GM23338 (cell line): Measurements from ENCODE around the gene RASAL3. TPM values are rescaled to one million over a fixed set of nuclear protein-coding genes. Genes with fewer than 3 reads are reported as not detected.
A peak's percentile ranks its signal among the peaks of the same experiment; 100 is the strongest.

Experiments used
- ATAC-seq: fragments of 200-7000 bp; cut with Tn5 transposase; 3 replicates; pipeline ENCODE4 v1.9.1; 2020
- DNase-seq: peaks from one replicate; pipeline ENCODE4 v3.0.0-alpha.2; 2015; ENCODE audit warnings: low spot score
- H2AFZ ChIP-seq: fragments of 200-600 bp; sonication (generic); 2 replicates; pipeline ENCODE4 v1.8.0; 2016; ENCODE audit warnings: antibody characterized with exemption, mild to moderate bottlenecking, moderate library complexity
- H3F3A ChIP-seq: fragments of 200-600 bp; sonication (generic); replicated peaks from 2 replicates; pipeline ENCODE4 v1.8.0; 2017; ENCODE audit warnings: antibody characterized with exemption, mixed run types, low read depth
- H3K27ac ChIP-seq: fragments of 200-600 bp; sonication (generic); 2 replicates; pipeline ENCODE4 v1.6.1; 2016; ENCODE audit warnings: low read depth
- H3K27me3 ChIP-seq: fragments of 200-600 bp; sonication (generic); 2 replicates; pipeline ENCODE4 v1.8.0; 2016; ENCODE audit warnings: mild to moderate bottlenecking, mixed run types, moderate library complexity; ENCODE audit not compliant: insufficient read depth
- H3K36me3 ChIP-seq: fragments of 200-600 bp; sonication (generic); 2 replicates; pipeline ENCODE4 v1.8.0; 2016; ENCODE audit warnings: mild to moderate bottlenecking; ENCODE audit not compliant: insufficient read depth
- H3K4me1 ChIP-seq: fragments of 200-600 bp; sonication (generic); 2 replicates; pipeline ENCODE4 v1.8.0; 2016; ENCODE audit warnings: mild to moderate bottlenecking, moderate library complexity; ENCODE audit not compliant: insufficient read depth
- H3K4me2 ChIP-seq: fragments of 200-600 bp; sonication (generic); 2 replicates; pipeline ENCODE4 v1.7.1; 2017; ENCODE audit warnings: mixed run types
- H3K4me3 ChIP-seq: fragments of 200-600 bp; sonication (generic); 2 replicates; pipeline ENCODE4 v1.6.1; 2016; ENCODE audit warnings: mixed run types
- H3K79me2 ChIP-seq: fragments of 200-600 bp; sonication (generic); replicated peaks from 2 replicates; pipeline ENCODE4 v1.8.0; 2017; ENCODE audit warnings: mild to moderate bottlenecking; ENCODE audit not compliant: insufficient read depth
- H3K9me2 ChIP-seq: fragments of 200-600 bp; sonication (generic); 2 replicates; pipeline ENCODE4 v1.8.0; 2017; ENCODE audit not compliant: insufficient read depth
- H4K20me1 ChIP-seq: fragments of 200-600 bp; sonication (generic); replicated peaks from 2 replicates; pipeline ENCODE4 v1.8.0; 2017; ENCODE audit warnings: mild to moderate bottlenecking; ENCODE audit not compliant: insufficient read depth
- H3K27ac Mint-ChIP-seq: 2 replicates; pipeline ENCODE4 v1.8.0; 2020; ENCODE audit warnings: inconsistent platforms, mild to moderate bottlenecking, moderate library complexity, mixed read lengths
- H3K27me3 Mint-ChIP-seq: 3 replicates; pipeline ENCODE4 v1.8.0; 2022; ENCODE audit warnings: low read depth, mild to moderate bottlenecking, moderate library complexity, mixed read lengths, inconsistent platforms; ENCODE audit not compliant: insufficient read depth, poor library complexity
- H3K36me3 Mint-ChIP-seq: 3 replicates; pipeline ENCODE4 v1.8.0; 2021; ENCODE audit warnings: low read depth, mild to moderate bottlenecking, inconsistent platforms, moderate library complexity, mixed read lengths
- H3K4me1 Mint-ChIP-seq: 3 replicates; pipeline ENCODE4 v1.8.0; 2020; ENCODE audit warnings: mild to moderate bottlenecking, inconsistent platforms, mixed read lengths
- H3K4me3 Mint-ChIP-seq: 3 replicates; pipeline ENCODE4 v1.8.0; 2021; ENCODE audit warnings: moderate library complexity, mild to moderate bottlenecking, inconsistent platforms, mixed read lengths
- H3K9me3 Mint-ChIP-seq: 3 replicates; pipeline ENCODE4 v1.8.0; 2020; ENCODE audit warnings: moderate library complexity, mild to moderate bottlenecking, inconsistent platforms, mixed read lengths
- EZH2phosphoT487 ChIP-seq: fragments of 200-600 bp; sonication (generic); IDR thresholded peaks from one replicate; pipeline ENCODE4 v1.8.1; 2018; ENCODE audit warnings: antibody characterized with exemption; ENCODE audit not compliant: unreplicated experiment
- NANOG ChIP-seq: IDR thresholded peaks from 2 replicates; pipeline ENCODE4 v1.6.1; 2016; ENCODE audit warnings: antibody characterized with exemption, borderline replicate concordance
- POLR2AphosphoS5 ChIP-seq: IDR thresholded peaks from 2 replicates; pipeline ENCODE4 v1.6.1; 2016; ENCODE audit warnings: antibody characterized with exemption, low read depth
- REST ChIP-seq: IDR thresholded peaks from one replicate; pipeline ENCODE4 v1.6.1; 2018; ENCODE audit warnings: antibody characterized with exemption; ENCODE audit not compliant: unreplicated experiment
- STAT1 ChIP-seq: IDR thresholded peaks from one replicate; pipeline ENCODE4 v1.6.1; 2016; ENCODE audit warnings: antibody characterized with exemption; ENCODE audit not compliant: unreplicated experiment
- ZNF114 ChIP-seq: fragments of 250-450 bp; sonication (Bioruptor Pico); IDR thresholded peaks from 2 replicates; pipeline ENCODE4 v1.5.0; 2020; ENCODE audit warnings: mild to moderate bottlenecking, moderate library complexity
- polyA plus RNA-seq: library from polyadenylated mRNA; unstranded; fragments of >200 nt; fragmentation: Nextera tagmentation; extraction: Ambion mirVana; gene quantifications from 2 replicates; pipeline ENCODE4 v1.2.1, GENCODE V29; 2016
- total RNA-seq: library from RNA; depleted of rRNA; stranded (reverse); fragments of >200 nt; shearing (Covaris generic); gene quantifications from 2 replicates; pipeline ENCODE4 v1.2.3, GENCODE V29; 2014
- TF ChIP-seq, protein P1 (sequence below): fragments of 250-450 bp; sonication (Bioruptor Pico); IDR thresholded peaks from 2 replicates; pipeline ENCODE4 v1.5.0; 2020; ENCODE audit warnings: mild to moderate bottlenecking, moderate library complexity
- TF ChIP-seq, protein P2 (sequence below), 2 experiments: fragments of 200-600 bp in 1 of 2; sonication (generic) in 1 of 2; conservative IDR thresholded peaks; 2 replicates each; pipeline versions ENCODE4 v1.5.1 to v1.6.1; 2016 to 2017; ENCODE audit warnings: antibody characterized with exemption in 2 of 2, low read depth in 2 of 2, mild to moderate bottlenecking in 2 of 2, moderate library complexity in 1 of 2

RASAL3 gene
- total and polyA plus RNA-seq, 2 experiments from 2014 or later: 1.8 to 1.9 TPM

DNA sequence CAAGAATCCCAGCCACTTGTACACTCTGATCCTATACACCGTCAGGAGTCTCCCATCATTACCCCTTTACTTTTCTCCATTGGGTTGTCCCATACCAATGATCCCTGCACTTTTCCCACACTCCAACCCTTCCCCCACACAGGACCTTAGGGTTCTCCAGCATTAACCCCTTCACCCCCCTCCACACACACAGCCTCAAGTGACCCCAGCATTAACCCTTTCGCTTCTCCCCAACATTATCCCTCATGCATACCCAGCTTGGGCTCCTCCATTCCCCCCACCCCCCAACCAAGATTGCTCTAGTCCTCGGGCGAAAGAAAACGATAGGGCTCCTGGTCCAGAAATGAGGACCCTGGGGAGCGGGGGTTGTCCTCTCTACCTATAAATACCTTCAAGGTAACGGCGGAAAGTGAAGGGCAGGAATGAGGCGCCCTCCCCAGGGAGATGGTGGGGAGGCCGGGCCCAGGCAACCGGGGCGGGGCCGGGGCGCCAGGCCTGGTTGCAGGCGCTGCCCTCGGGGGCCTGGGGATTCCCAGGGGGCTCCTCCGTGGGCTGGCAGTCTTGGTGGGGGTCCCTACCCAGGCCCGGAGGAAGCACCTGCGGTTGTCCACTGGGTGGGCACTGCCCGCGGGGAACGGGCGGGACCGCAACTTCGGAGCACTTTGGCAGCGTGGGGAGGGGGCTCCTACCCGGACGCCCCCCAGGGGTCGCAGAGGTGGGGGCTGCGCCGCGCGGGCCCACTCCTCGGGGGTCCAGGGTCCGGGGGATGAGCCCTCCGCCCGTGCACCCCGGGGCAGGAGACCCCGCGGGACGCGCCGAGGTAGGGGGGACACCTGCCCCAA, 15.3 kb downstream of the RASAL3 start (continued):
- no peak for TF ChIP-seq NANOG

GRCh38 chr19:15448044-15448777, 16.1 kb downstream of the RASAL3 start:
- Mint-ChIP-seq H3K27me3 (peaks cover 11% of the 10 kb centered on the region), H3K4me3 (peak overlapping the region; percentile 78), H3K27ac (no peak overlapping the region), H3K36me3 (no peaks in the 10 kb centered on the region; the same call in 2 of the 3 replicates), H3K9me3 (no peaks in the 10 kb centered on the region; the same call in 1 of the 3 replicates), H3K4me1 (peaks cover 7% of the 10 kb centered on the region)
- Histone ChIP-seq H3F3A (0 out of 2 replicates have a peak, but pooled peaks cover 13% of the 10 kb centered on the region), H2AFZ (no peak overlapping the region), H3K36me3 (no peaks in the 10 kb centered on the region), H3K4me2 (peak overlapping the region; percentile 97), H3K4me1 (peaks cover 9% of the 10 kb centered on the region), H3K4me3 (peak overlapping the region; percentile 84), H4K20me1 (no peaks in the 10 kb centered on the region), H3K79me2 (no peaks in the 10 kb centered on the region), H3K27ac (no peak overlapping the region), H3K27me3 (peaks cover 5% of the 10 kb centered on the region), H3K9me2 (peaks cover 8% of the 10 kb centered on the region; the same call in 1 of the 2 replicates)
- ATAC-seq: no peak
- DNase-seq: no peak
- TF ChIP-seq EZH2phosphoT487 (no peak), STAT1 (no peak), REST (no peak), ZNF114 (CRISPR knock-in tag) (no peak), POLR2AphosphoS5 (no peak)
- TF ChIP-seq, protein P1, sequence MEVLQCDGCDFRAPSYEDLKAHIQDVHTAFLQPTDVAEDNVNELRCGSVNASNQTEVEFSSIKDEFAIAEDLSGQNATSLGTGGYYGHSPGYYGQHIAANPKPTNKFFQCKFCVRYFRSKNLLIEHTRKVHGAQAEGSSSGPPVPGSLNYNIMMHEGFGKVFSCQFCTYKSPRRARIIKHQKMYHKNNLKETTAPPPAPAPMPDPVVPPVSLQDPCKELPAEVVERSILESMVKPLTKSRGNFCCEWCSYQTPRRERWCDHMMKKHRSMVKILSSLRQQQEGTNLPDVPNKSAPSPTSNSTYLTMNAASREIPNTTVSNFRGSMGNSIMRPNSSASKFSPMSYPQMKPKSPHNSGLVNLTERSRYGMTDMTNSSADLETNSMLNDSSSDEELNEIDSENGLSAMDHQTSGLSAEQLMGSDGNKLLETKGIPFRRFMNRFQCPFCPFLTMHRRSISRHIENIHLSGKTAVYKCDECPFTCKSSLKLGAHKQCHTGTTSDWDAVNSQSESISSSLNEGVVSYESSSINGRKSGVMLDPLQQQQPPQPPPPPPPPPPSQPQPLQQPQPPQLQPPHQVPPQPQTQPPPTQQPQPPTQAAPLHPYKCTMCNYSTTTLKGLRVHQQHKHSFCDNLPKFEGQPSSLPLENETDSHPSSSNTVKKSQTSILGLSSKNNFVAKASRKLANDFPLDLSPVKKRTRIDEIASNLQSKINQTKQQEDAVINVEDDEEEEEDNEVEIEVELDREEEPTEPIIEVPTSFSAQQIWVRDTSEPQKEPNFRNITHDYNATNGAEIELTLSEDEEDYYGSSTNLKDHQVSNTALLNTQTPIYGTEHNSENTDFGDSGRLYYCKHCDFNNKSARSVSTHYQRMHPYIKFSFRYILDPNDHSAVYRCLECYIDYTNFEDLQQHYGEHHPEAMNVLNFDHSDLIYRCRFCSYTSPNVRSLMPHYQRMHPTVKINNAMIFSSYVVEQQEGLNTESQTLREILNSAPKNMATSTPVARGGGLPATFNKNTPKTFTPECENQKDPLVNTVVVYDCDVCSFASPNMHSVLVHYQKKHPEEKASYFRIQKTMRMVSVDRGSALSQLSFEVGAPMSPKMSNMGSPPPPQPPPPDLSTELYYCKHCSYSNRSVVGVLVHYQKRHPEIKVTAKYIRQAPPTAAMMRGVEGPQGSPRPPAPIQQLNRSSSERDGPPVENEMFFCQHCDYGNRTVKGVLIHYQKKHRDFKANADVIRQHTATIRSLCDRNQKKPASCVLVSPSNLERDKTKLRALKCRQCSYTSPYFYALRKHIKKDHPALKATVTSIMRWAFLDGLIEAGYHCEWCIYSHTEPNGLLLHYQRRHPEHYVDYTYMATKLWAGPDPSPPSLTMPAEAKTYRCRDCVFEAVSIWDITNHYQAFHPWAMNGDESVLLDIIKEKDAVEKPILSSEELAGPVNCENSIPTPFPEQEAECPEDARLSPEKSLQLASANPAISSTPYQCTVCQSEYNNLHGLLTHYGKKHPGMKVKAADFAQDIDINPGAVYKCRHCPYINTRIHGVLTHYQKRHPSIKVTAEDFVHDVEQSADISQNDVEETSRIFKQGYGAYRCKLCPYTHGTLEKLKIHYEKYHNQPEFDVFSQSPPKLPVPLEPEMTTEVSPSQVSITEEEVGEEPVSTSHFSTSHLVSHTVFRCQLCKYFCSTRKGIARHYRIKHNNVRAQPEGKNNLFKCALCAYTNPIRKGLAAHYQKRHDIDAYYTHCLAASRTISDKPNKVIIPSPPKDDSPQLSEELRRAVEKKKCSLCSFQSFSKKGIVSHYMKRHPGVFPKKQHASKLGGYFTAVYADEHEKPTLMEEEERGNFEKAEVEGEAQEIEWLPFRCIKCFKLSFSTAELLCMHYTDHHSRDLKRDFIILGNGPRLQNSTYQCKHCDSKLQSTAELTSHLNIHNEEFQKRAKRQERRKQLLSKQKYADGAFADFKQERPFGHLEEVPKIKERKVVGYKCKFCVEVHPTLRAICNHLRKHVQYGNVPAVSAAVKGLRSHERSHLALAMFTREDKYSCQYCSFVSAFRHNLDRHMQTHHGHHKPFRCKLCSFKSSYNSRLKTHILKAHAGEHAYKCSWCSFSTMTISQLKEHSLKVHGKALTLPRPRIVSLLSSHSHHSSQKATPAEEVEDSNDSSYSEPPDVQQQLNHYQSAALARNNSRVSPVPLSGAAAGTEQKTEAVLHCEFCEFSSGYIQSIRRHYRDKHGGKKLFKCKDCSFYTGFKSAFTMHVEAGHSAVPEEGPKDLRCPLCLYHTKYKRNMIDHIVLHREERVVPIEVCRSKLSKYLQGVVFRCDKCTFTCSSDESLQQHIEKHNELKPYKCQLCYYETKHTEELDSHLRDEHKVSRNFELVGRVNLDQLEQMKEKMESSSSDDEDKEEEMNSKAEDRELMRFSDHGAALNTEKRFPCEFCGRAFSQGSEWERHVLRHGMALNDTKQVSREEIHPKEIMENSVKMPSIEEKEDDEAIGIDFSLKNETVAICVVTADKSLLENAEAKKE (CRISPR knock-in tag): no peak
- TF ChIP-seq, protein P2, sequence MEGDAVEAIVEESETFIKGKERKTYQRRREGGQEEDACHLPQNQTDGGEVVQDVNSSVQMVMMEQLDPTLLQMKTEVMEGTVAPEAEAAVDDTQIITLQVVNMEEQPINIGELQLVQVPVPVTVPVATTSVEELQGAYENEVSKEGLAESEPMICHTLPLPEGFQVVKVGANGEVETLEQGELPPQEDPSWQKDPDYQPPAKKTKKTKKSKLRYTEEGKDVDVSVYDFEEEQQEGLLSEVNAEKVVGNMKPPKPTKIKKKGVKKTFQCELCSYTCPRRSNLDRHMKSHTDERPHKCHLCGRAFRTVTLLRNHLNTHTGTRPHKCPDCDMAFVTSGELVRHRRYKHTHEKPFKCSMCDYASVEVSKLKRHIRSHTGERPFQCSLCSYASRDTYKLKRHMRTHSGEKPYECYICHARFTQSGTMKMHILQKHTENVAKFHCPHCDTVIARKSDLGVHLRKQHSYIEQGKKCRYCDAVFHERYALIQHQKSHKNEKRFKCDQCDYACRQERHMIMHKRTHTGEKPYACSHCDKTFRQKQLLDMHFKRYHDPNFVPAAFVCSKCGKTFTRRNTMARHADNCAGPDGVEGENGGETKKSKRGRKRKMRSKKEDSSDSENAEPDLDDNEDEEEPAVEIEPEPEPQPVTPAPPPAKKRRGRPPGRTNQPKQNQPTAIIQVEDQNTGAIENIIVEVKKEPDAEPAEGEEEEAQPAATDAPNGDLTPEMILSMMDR (conservative IDR thresholded peaks at IDR 0.05; ENCODE audit: low read depth in 2 of 2): no peak
